ENCODE measurements around the gene POLR2A.

Gene POLR2A

DNA sequence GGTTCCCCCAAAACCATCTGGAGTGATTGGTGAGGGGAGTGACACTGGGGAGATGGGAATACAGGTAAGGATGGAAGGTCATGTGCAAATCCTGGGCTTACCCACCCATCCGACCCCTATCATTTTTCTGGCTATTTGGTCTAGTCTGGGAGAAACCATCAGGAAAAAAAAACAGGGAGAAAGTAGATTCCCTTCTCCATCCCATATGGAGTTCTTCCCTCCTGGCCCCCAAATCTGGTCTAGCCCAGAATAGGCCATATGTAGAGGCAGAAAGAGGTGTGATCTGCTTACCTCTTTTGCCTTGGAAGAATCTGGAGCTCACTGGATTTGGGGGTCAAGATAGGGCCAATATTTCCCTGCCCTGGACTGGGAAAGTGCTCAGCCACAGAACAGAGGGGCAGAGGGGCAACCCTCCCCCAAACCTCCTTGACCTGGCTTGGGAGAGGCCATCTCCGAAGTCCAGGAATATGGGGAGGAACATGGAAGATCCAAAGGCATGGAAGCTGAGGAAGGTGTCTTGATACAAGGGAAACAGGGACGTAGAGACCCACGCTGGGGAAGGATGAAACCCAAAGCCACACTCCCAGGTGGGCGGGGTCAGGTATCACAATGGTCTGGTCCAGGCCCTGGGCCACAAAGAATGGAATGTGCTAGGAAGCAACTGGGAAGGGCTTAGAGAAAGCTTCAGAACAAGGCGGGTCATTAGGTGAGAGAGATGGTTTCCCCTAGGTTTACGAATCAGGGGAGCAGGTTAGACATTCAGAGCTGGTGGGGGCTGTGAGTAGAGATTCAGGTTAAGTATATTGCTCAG, 23.1 kb upstream of the POLR2A start:
- TF ChIP-seq, protein P1, sequence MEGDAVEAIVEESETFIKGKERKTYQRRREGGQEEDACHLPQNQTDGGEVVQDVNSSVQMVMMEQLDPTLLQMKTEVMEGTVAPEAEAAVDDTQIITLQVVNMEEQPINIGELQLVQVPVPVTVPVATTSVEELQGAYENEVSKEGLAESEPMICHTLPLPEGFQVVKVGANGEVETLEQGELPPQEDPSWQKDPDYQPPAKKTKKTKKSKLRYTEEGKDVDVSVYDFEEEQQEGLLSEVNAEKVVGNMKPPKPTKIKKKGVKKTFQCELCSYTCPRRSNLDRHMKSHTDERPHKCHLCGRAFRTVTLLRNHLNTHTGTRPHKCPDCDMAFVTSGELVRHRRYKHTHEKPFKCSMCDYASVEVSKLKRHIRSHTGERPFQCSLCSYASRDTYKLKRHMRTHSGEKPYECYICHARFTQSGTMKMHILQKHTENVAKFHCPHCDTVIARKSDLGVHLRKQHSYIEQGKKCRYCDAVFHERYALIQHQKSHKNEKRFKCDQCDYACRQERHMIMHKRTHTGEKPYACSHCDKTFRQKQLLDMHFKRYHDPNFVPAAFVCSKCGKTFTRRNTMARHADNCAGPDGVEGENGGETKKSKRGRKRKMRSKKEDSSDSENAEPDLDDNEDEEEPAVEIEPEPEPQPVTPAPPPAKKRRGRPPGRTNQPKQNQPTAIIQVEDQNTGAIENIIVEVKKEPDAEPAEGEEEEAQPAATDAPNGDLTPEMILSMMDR (IDR thresholded peaks at IDR 0.05; ENCODE audit: low read depth, low read length), result no peak
- DNase-seq (ENCODE audit: low read depth, low spot score), result no peak
- no peak overlapping the region for H3K4me3 ChIP-seq (ENCODE audit: low read depth, low read length)
- in situ Hi-C loops (cut with HindIII; ENCODE audit: low sequenced_read_pairs), result no loop called here

DNA sequence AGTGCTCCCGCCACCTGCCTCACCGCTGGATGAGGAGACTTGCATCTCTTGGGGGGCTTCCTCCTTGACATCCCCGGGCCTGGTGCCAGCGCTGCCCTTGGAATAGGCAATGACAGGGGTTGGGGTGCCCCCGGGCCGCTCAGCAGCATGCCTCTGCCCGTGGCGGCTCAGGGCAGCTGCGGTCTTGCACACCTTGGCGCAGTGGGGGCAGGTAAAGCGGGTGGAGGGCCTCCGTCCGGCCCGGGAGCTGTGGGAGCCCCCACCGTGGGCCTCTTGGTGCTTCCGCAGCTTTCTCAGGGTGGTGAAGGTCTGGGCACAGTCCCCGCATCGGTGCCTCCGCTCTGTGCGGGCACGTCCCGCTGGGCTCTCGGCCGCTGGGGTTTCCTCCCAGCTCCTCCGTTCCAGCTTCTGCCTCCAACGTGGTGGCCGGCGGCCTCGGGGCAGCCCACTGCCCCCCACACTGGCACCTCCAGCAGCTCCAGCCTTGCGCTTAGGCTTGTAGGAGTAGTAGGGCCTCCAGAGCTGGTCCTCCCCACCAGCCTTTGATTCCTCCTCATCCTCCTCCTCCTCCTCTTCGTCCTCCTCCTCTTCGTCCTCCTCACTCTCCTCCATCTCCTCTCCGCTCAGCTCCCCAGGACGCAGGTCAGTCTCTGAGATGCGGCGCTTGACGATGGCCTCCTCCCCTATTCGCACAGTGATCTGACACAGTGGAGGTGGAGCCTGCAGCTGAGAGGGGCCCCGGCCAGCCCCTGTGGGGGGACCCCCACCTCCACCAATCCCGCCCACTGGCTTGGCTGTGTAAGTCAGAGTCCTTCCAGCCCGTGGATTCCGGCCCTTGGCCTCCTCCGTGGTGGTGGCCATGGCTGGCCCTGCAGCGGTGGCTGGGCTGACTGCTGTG, 21.4 kb upstream of the POLR2A start:
- in situ Hi-C loops (cut with HindIII; ENCODE audit: low sequenced_read_pairs), result no loop called here
- no peak for DNase-seq (ENCODE audit: low read depth, low spot score)
- TF ChIP-seq, protein P1 (IDR thresholded peaks at IDR 0.05; ENCODE audit: low read depth, low read length), result no peak
- H3K4me3 ChIP-seq (ENCODE audit: low read depth, low read length), result no peak overlapping the region

DNA sequence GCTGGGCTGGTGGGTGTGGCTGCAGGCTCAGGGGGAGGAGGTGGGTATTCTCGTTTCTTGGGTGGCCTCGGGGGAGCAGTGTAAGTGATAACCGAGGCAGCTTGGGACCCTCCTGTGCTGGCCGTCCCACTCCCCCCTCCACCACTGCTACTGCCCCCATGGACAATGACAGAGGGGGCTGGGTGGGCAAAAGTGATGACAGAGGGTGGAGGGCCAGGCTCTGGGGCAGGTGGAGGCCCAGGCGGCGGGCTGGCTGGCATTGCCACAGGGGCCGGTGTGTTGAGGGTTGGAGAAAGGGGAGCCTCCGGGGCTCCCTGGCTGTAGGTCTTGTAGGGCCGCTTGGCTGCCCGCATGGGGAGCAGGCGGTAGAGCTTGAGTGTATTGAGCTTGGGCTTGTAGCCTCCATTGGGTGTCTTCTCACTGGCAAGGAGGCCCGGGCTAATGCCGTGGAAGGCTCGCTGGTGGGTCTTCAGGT, 20.8 kb upstream of the POLR2A start:
- TF ChIP-seq, protein P1 (IDR thresholded peaks at IDR 0.05; ENCODE audit: low read depth, low read length), result no peak
- in situ Hi-C loops (cut with HindIII; ENCODE audit: low sequenced_read_pairs), result no loop called here
- H3K4me3 ChIP-seq (ENCODE audit: low read depth, low read length), result no peak overlapping the region
- DNase-seq (ENCODE audit: low read depth, low spot score), result no peak

DNA sequence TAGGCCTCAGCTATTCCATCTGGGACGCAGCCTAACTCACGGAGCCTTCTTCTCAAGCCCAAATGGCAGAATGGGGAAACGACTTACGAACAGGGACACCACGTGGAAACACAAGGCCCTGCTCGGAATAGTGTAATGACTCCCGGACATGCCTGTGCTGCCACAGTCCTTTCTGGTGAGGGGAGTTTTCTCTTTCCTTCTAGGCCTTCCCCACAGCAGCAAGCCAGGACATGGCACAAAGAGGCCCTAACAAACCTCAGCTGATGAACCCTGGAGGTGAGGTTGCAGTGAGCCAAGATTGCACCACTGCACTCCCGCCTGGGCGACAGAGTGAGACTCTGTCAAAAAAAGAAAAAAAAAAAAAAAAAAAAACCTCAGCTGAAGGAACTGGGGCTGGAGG, 20.1 kb upstream of the POLR2A start:
- in situ Hi-C loops (cut with HindIII; ENCODE audit: low sequenced_read_pairs), result no loop called here
- TF ChIP-seq, protein P1 (IDR thresholded peaks at IDR 0.05; ENCODE audit: low read depth, low read length), result no peak
- no peak overlapping the region for H3K4me3 ChIP-seq (ENCODE audit: low read depth, low read length)
- no peak for DNase-seq (ENCODE audit: low read depth, low spot score)

DNA sequence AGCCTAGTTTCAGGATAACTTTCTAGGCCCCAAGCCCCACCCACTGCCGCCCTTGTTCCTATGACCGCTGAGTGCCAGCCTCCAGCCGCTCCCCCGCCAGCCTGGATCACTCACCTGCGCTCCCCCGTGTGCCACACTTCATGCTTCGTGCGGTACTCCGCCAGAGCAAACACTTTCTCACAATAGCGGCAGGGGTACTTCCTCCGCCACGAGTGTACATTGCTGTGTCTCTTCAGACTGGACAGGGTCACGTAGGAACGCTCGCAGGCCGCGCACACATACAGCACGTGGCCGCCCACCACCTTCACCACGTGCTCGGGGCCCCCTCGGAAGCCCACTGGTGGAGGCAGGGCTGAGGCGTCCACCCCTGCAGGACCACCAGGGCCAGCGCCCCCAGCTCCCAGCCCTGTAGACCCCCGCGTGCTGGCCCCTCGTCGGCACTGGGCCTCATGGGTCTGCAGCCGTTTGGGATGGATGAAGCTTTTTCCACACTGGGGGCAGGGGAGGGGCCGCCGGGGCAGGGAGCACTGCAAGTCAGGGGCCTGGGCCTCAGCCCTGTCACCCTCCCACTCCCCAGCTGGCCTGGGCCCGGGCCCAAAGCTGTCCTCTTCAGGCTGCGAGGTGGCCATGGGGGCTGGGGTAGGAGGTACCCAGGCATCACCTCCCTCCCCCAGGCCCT, 18.4 kb upstream of the POLR2A start:
- H3K4me3 ChIP-seq (ENCODE audit: low read depth, low read length), result no peak overlapping the region
- DNase-seq (ENCODE audit: low read depth, low spot score), result no peak
- TF ChIP-seq, protein P1 (IDR thresholded peaks at IDR 0.05; ENCODE audit: low read depth, low read length), result no peak
- in situ Hi-C loops (cut with HindIII; ENCODE audit: low sequenced_read_pairs), result no loop called here

DNA sequence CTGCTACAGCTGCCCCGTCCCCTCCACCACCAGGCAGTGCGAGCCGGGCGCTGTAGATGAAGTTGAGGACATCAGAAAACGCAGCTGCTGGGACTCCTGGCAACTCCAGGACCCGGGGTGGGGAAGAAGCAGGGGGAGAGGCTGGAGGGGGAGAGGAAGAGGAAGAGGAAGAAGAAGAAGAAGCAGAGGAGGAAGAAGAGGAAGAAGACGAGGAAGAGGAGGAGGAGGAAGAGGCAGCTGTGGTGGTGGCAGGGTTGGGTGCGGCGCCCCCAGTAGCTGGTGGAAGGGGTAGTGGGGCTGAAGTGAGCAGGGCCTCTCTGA, 17.9 kb upstream of the POLR2A start:
- TF ChIP-seq, protein P1 (IDR thresholded peaks at IDR 0.05; ENCODE audit: low read depth, low read length), result no peak
- no peak for DNase-seq (ENCODE audit: low read depth, low spot score)
- in situ Hi-C loops (cut with HindIII; ENCODE audit: low sequenced_read_pairs), result no loop called here
- H3K4me3 ChIP-seq (ENCODE audit: low read depth, low read length), result no peak overlapping the region
